Measurements from ENCODE around the gene LRRC71.

The LRRC71 gene

GRCh38 chr1:156947127-156947526 is 26.7 kb downstream of the LRRC71 start:
- no peak for DNase-seq (ENCODE audit: low spot score)

GRCh38 chr1:156947818-156948525 is 27.5 kb downstream of the LRRC71 start:
- no peak for DNase-seq (ENCODE audit: low spot score)

- DNase-seq (ENCODE audit: low spot score) = no peak
Observed at GRCh38 chr1:156948708-156949107, 28.3 kb downstream of the LRRC71 start.

GRCh38 chr1:156949127-156949526 is 28.7 kb downstream of the LRRC71 start:
- DNase-seq (ENCODE audit: low spot score) = no peak

- DNase-seq (ENCODE audit: low spot score) = no peak
Observed at GRCh38 chr1:156951371-156951770, 30.9 kb downstream of the LRRC71 start.

GRCh38 chr1:156953571-156953970 is 33.1 kb downstream of the LRRC71 start:
- no peak for DNase-seq (ENCODE audit: low spot score)

- no peak for DNase-seq (ENCODE audit: low spot score)
Observed at GRCh38 chr1:156956333-156956732, 35.9 kb downstream of the LRRC71 start.

- no peak for DNase-seq (ENCODE audit: low spot score)
Observed at GRCh38 chr1:156957634-156958033, 37.2 kb downstream of the LRRC71 start.

GRCh38 chr1:156958247-156958714 is 37.8 kb downstream of the LRRC71 start:
- no peak for DNase-seq (ENCODE audit: low spot score)

- no peak for DNase-seq (ENCODE audit: low spot score)
Observed at GRCh38 chr1:156959414-156959813, 39.0 kb downstream of the LRRC71 start.

GRCh38 chr1:156959925-156960324 is 39.5 kb downstream of the LRRC71 start:
- no peak for DNase-seq (ENCODE audit: low spot score)

- DNase-seq (ENCODE audit: low spot score) = no peak
Observed at GRCh38 chr1:156961709-156962108, 41.3 kb downstream of the LRRC71 start.

- DNase-seq (ENCODE audit: low spot score) = no peak
Observed at GRCh38 chr1:156963621-156964020, 43.2 kb downstream of the LRRC71 start.

GRCh38 chr1:156964441-156964840 is 44.0 kb downstream of the LRRC71 start:
- no peak for DNase-seq (ENCODE audit: low spot score)

GRCh38 chr1:156969496-156969895 is 49.1 kb downstream of the LRRC71 start:
- DNase-seq (ENCODE audit: low spot score) = no peak

- DNase-seq (ENCODE audit: low spot score) = no peak
Observed at GRCh38 chr1:156970017-156970416, 49.6 kb downstream of the LRRC71 start.

GRCh38 chr1:156973417-156973816 is 53.0 kb downstream of the LRRC71 start:
- no peak for DNase-seq (ENCODE audit: low spot score)

GRCh38 chr1:156975084-156975483 is 54.7 kb downstream of the LRRC71 start:
- DNase-seq (ENCODE audit: low spot score) = no peak

- DNase-seq (ENCODE audit: low spot score) = no peak
Observed at GRCh38 chr1:156980551-156980950, 60.1 kb downstream of the LRRC71 start.

All from ecto neural progenitor cell (in vitro differentiated cells).